Measurements from ENCODE around the gene DNAJC30. TPM values are rescaled to one million over a fixed set of nuclear protein-coding genes. Genes with fewer than 3 reads are reported as not detected.
"Not testable (repeated sequence)": the region's sequence is repeated elsewhere in the genome, so short reads cannot be mapped to it uniquely, and the experiment has no call there.

The DNAJC30 gene
- total and polyA plus RNA-seq, 2 experiments from 2014 or later: 2.8 to 5.6 TPM

DNA sequence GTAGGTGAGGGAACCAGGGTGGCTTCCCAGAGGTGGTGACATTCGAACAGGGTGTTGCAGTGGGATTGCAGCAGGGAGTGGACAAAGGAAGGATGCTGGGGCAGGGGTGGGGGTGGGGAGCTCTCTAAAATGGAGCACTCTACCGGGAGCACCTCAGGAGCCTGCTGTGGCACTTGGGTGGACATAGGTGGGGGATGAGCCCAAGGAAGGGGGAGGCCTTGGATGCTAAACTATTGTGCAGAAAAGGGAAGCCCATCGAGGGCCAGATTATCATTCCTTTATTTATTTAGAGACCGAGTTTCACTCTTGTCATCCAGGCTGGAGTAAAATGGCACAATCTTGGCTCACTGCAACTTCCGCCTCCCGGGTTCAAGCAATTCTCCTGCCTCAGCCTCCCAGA lies 39.5 kb upstream of the DNAJC30 start (continued):
- TF ChIP-seq, protein P1, sequence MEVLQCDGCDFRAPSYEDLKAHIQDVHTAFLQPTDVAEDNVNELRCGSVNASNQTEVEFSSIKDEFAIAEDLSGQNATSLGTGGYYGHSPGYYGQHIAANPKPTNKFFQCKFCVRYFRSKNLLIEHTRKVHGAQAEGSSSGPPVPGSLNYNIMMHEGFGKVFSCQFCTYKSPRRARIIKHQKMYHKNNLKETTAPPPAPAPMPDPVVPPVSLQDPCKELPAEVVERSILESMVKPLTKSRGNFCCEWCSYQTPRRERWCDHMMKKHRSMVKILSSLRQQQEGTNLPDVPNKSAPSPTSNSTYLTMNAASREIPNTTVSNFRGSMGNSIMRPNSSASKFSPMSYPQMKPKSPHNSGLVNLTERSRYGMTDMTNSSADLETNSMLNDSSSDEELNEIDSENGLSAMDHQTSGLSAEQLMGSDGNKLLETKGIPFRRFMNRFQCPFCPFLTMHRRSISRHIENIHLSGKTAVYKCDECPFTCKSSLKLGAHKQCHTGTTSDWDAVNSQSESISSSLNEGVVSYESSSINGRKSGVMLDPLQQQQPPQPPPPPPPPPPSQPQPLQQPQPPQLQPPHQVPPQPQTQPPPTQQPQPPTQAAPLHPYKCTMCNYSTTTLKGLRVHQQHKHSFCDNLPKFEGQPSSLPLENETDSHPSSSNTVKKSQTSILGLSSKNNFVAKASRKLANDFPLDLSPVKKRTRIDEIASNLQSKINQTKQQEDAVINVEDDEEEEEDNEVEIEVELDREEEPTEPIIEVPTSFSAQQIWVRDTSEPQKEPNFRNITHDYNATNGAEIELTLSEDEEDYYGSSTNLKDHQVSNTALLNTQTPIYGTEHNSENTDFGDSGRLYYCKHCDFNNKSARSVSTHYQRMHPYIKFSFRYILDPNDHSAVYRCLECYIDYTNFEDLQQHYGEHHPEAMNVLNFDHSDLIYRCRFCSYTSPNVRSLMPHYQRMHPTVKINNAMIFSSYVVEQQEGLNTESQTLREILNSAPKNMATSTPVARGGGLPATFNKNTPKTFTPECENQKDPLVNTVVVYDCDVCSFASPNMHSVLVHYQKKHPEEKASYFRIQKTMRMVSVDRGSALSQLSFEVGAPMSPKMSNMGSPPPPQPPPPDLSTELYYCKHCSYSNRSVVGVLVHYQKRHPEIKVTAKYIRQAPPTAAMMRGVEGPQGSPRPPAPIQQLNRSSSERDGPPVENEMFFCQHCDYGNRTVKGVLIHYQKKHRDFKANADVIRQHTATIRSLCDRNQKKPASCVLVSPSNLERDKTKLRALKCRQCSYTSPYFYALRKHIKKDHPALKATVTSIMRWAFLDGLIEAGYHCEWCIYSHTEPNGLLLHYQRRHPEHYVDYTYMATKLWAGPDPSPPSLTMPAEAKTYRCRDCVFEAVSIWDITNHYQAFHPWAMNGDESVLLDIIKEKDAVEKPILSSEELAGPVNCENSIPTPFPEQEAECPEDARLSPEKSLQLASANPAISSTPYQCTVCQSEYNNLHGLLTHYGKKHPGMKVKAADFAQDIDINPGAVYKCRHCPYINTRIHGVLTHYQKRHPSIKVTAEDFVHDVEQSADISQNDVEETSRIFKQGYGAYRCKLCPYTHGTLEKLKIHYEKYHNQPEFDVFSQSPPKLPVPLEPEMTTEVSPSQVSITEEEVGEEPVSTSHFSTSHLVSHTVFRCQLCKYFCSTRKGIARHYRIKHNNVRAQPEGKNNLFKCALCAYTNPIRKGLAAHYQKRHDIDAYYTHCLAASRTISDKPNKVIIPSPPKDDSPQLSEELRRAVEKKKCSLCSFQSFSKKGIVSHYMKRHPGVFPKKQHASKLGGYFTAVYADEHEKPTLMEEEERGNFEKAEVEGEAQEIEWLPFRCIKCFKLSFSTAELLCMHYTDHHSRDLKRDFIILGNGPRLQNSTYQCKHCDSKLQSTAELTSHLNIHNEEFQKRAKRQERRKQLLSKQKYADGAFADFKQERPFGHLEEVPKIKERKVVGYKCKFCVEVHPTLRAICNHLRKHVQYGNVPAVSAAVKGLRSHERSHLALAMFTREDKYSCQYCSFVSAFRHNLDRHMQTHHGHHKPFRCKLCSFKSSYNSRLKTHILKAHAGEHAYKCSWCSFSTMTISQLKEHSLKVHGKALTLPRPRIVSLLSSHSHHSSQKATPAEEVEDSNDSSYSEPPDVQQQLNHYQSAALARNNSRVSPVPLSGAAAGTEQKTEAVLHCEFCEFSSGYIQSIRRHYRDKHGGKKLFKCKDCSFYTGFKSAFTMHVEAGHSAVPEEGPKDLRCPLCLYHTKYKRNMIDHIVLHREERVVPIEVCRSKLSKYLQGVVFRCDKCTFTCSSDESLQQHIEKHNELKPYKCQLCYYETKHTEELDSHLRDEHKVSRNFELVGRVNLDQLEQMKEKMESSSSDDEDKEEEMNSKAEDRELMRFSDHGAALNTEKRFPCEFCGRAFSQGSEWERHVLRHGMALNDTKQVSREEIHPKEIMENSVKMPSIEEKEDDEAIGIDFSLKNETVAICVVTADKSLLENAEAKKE (CRISPR knock-in tag; IDR thresholded peaks at IDR 0.05): no peak
- TF ChIP-seq, protein P2, sequence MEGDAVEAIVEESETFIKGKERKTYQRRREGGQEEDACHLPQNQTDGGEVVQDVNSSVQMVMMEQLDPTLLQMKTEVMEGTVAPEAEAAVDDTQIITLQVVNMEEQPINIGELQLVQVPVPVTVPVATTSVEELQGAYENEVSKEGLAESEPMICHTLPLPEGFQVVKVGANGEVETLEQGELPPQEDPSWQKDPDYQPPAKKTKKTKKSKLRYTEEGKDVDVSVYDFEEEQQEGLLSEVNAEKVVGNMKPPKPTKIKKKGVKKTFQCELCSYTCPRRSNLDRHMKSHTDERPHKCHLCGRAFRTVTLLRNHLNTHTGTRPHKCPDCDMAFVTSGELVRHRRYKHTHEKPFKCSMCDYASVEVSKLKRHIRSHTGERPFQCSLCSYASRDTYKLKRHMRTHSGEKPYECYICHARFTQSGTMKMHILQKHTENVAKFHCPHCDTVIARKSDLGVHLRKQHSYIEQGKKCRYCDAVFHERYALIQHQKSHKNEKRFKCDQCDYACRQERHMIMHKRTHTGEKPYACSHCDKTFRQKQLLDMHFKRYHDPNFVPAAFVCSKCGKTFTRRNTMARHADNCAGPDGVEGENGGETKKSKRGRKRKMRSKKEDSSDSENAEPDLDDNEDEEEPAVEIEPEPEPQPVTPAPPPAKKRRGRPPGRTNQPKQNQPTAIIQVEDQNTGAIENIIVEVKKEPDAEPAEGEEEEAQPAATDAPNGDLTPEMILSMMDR (conservative IDR thresholded peaks at IDR 0.05; ENCODE audit: low read depth in 2 of 2): no peak
- TF ChIP-seq EZH2 (IDR thresholded peaks at IDR 0.05; ENCODE audit: low read depth, unreplicated experiment) (no peak), CREB1 (CRISPR knock-in tag; IDR thresholded peaks at IDR 0.05; ENCODE audit: low read depth) (no peak)

DNA sequence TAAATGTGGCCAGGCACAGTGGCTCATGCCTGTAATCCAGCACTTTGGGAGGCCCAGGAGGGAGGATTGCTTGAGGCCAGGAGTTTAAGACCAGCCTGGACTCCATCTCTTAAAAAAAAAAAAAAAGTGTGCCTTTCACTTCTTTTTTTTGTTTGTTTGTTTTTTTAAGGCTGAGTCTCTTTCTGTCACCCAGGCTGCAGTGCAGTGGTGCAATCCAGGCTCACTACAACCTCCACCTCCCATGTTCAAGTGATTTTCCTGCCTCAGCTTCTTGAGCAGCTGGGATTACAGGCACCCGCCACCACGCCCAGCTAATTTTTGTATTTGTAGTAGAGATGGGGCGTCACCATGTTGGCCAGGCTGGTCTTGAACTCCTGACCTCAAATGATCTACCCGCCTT lies 38.9 kb upstream of the DNAJC30 start:
- not testable (repeated sequence) for H3K4me1 Mint-ChIP-seq; H3K9me3 Mint-ChIP-seq; H3K36me3 Mint-ChIP-seq (ENCODE audit: low read depth); H3K27ac ChIP-seq (ENCODE audit: low read depth); H4K20me1 ChIP-seq (replicated peaks; ENCODE audit: insufficient read depth); H3K9me2 ChIP-seq (ENCODE audit: insufficient read depth); DNase-seq (ENCODE audit: low spot score); H3F3A ChIP-seq (replicated peaks; ENCODE audit: low read depth); H2AFZ ChIP-seq; H3K4me3 ChIP-seq; H3K36me3 ChIP-seq (ENCODE audit: insufficient read depth); H3K4me2 ChIP-seq; H3K4me1 ChIP-seq (ENCODE audit: insufficient read depth); ATAC-seq; H3K27ac Mint-ChIP-seq; H3K4me3 Mint-ChIP-seq; H3K79me2 ChIP-seq (replicated peaks; ENCODE audit: insufficient read depth)
- H3K27me3 ChIP-seq (ENCODE audit: insufficient read depth): peaks cover 24% of the 10 kb centered on the region
- H3K27me3 Mint-ChIP-seq (ENCODE audit: insufficient read depth, low read depth, poor library complexity): peaks cover 20% of the 10 kb centered on the region
